Liver (tissue), 9 donors: ENCODE data around the gene EIF4G3. TPM values are rescaled to one million over a fixed set of nuclear protein-coding genes. Genes with fewer than 3 reads are reported as not detected.

Source experiments
- DNase-seq: peaks from one replicate; pipeline ENCODE4 v3.0.0-alpha.2; 2017; ENCODE audit warnings: low spot score
- H3K27ac ChIP-seq, 2 donors: one replicate each; pipeline ENCODE4 v1.7.0; 2013; ENCODE audit warnings: inconsistent platforms in 2 of 2, low read length in 2 of 2, control low read depth in 1 of 2, low read depth in 1 of 2, mild to moderate bottlenecking in 1 of 2
- H3K27me3 ChIP-seq, 4 donors: one replicate each; pipeline versions ENCODE4 v1.6.1 to v1.7.0; 2013; ENCODE audit warnings: low read length in 3 of 4, inconsistent platforms in 1 of 4, mild to moderate bottlenecking in 1 of 4, moderate library complexity in 1 of 4; ENCODE audit not compliant: control insufficient read depth in 4 of 4, insufficient read depth in 4 of 4
- H3K36me3 ChIP-seq, 4 donors: one replicate each; pipeline versions ENCODE4 v1.6.1 to v1.7.0; 2013; ENCODE audit warnings: low read length in 3 of 4, mild to moderate bottlenecking in 3 of 4, low read depth in 1 of 4, moderate library complexity in 1 of 4; ENCODE audit not compliant: control insufficient read depth in 4 of 4, insufficient read depth in 3 of 4
- H3K4me1 ChIP-seq, 4 donors: one replicate each; pipeline versions ENCODE4 v1.6.1 to v1.7.0; 2013; ENCODE audit warnings: low read length in 3 of 4, mild to moderate bottlenecking in 3 of 4, moderate library complexity in 1 of 4; ENCODE audit not compliant: control insufficient read depth in 4 of 4, insufficient read depth in 4 of 4
- H3K4me3 ChIP-seq, 3 donors: one replicate each; pipeline versions ENCODE4 v1.6.1 to v1.7.0; 2013; ENCODE audit warnings: low read length in 3 of 3, control low read depth in 1 of 3, low read depth in 1 of 3, mild to moderate bottlenecking in 1 of 3
- H3K9ac ChIP-seq, 2 donors: one replicate each; pipeline ENCODE4 v1.7.0; 2013; ENCODE audit warnings: low read length in 2 of 2, mild to moderate bottlenecking in 2 of 2, moderate library complexity in 2 of 2, control low read depth in 1 of 2, low read depth in 1 of 2
- H3K9me3 ChIP-seq, 4 donors: one replicate each; pipeline versions ENCODE4 v1.6.1 to v1.7.0; 2013; ENCODE audit warnings: low read length in 3 of 4; ENCODE audit not compliant: control insufficient read depth in 4 of 4
- CTCF ChIP-seq: fragments of 150-350 bp; IDR thresholded peaks from 2 replicates; pipeline ENCODE4 v1.5.1; 2017; ENCODE audit warnings: improper control_type of control experiment, low read depth, low read length; ENCODE audit not compliant: missing input control
- GABPA ChIP-seq, 2 donors: IDR thresholded peaks in 1 of 2; conservative IDR thresholded peaks in 1 of 2; 2 replicates each; pipeline ENCODE4 v1.6.1; 2016; ENCODE audit warnings: antibody characterized with exemption in 2 of 2, mild to moderate bottlenecking in 1 of 2, moderate library complexity in 1 of 2
- HNF4A ChIP-seq, 2 donors: conservative IDR thresholded peaks; 2 replicates each; pipeline ENCODE4 v1.6.1; 2016; ENCODE audit warnings: antibody characterized with exemption in 2 of 2, mild to moderate bottlenecking in 2 of 2
- MAX ChIP-seq: IDR thresholded peaks from 2 replicates; pipeline ENCODE4 v1.6.1; 2016; ENCODE audit warnings: antibody characterized with exemption
- NR2F2 ChIP-seq: IDR thresholded peaks from 2 replicates; pipeline ENCODE4 v1.6.1; 2016; ENCODE audit warnings: antibody characterized with exemption
- REST ChIP-seq: IDR thresholded peaks from 2 replicates; pipeline ENCODE4 v1.6.1; 2016; ENCODE audit warnings: antibody characterized with exemption, mild to moderate bottlenecking
- RXRA ChIP-seq, 2 donors: IDR thresholded peaks; 2 replicates each; pipeline ENCODE4 v1.6.1; 2017 to 2018; ENCODE audit warnings: antibody characterized with exemption in 2 of 2, mild to moderate bottlenecking in 1 of 2
- SP1 ChIP-seq: IDR thresholded peaks from 2 replicates; pipeline ENCODE4 v1.6.1; 2018; ENCODE audit warnings: antibody characterized with exemption, mild to moderate bottlenecking
- WGBS: extraction: QIAGEN DNeasy Blood & Tissue Kit; methylation state at CpG from one replicate; pipeline ENCODE4 v1.1.7; 2013; 5-methylcytosine and 5-hydroxymethylcytosine counted together
- polyA plus RNA-seq, 2 donors: library from polyadenylated mRNA; stranded (reverse) in 1 of 2; unstranded in 1 of 2; fragments of 200-250 nt in 1 of 2; fragments of >200 nt in 1 of 2; fragmentation: Nextera tagmentation in 1 of 2; extraction: Ambion mirVana in 1 of 2; gene quantifications; one replicate each; pipeline versions ENCODE4 v1.2.1 to v1.2.3, GENCODE V29; 2013 to 2015
- total RNA-seq, 2 donors: library from RNA; depleted of rRNA; stranded (reverse); fragments of >200 nt; gene quantifications; one replicate each; pipeline ENCODE4 v1.2.3, GENCODE V29; 2014
- TF ChIP-seq, protein P1 (sequence below): IDR thresholded peaks from 2 replicates; pipeline ENCODE4 v1.6.1; 2016; ENCODE audit warnings: antibody characterized with exemption
- TF ChIP-seq, protein P2 (sequence below): IDR thresholded peaks from 2 replicates; pipeline ENCODE4 v1.6.1; 2016; ENCODE audit warnings: antibody characterized with exemption
- donor health status: healthy.
- donor health status: healthy.
- donor health status: healthy.
- donor health status: healthy.
- donor health status: healthy.

The EIF4G3 gene
- total and polyA plus RNA-seq, 4 donors, result 7.6 to 22.8 (median 11.7) TPM

DNA sequence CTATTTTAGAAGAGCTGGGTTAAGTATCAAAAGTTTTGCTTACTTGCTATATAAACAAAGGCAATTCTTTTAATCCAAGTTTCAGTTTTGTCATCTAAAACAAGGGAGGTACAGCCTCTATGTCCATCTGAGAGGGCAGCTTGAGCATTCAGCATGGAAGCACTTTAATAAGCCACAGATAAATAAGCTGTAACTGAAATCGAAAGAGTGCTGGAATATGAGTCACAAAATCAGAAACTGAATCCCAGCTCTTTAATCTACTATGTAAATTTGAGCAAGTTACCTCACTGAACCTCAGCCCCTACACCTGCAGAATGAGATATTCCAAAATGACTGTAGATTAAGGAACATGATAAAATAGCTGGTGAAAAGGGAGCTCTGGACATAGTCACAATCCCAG is 309.6 kb downstream of the EIF4G3 start:
- Histone ChIP-seq H3K4me1 (no peaks in the 10 kb centered on the region), H3K27me3 (no peaks in the 10 kb centered on the region), H3K4me3 (no peak overlapping the region), H3K36me3 (peaks cover 0 to 18% (median 6%) of the 10 kb centered on the region in 4 donors), H3K9ac (no peak overlapping the region), H3K9me3 (no peaks in the 10 kb centered on the region), H3K27ac (no peak overlapping the region)
- no peak for TF ChIP-seq GABPA (IDR thresholded peaks at IDR 0.05 in 1 of 2, conservative IDR thresholded peaks at IDR 0.05 in 1 of 2)
- no peak for TF ChIP-seq SP1
- no peak for TF ChIP-seq REST
- TF ChIP-seq, protein P1, sequence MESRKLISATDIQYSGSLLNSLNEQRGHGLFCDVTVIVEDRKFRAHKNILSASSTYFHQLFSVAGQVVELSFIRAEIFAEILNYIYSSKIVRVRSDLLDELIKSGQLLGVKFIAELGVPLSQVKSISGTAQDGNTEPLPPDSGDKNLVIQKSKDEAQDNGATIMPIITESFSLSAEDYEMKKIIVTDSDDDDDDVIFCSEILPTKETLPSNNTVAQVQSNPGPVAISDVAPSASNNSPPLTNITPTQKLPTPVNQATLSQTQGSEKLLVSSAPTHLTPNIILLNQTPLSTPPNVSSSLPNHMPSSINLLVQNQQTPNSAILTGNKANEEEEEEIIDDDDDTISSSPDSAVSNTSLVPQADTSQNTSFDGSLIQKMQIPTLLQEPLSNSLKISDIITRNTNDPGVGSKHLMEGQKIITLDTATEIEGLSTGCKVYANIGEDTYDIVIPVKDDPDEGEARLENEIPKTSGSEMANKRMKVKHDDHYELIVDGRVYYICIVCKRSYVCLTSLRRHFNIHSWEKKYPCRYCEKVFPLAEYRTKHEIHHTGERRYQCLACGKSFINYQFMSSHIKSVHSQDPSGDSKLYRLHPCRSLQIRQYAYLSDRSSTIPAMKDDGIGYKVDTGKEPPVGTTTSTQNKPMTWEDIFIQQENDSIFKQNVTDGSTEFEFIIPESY, result no peak
- no peak for TF ChIP-seq MAX
- TF ChIP-seq HNF4A (conservative IDR thresholded peaks at IDR 0.05), result no peak
- no peak for TF ChIP-seq CTCF
- TF ChIP-seq, protein P2, sequence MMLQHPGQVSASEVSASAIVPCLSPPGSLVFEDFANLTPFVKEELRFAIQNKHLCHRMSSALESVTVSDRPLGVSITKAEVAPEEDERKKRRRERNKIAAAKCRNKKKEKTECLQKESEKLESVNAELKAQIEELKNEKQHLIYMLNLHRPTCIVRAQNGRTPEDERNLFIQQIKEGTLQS, result no peak
- TF ChIP-seq NR2F2, result no peak
- no peak for TF ChIP-seq RXRA (IDR thresholded peaks at IDR 0.05)
- 93% methylated on average over 1 of the region's 1 CpG for WGBS
- DNase-seq, result no peak

GRCh38 chr1:20865001-20865400 is 311.7 kb downstream of the EIF4G3 start:
- peaks cover 2 to 23% (median 11%) of the 10 kb centered on the region in 4 donors for H3K36me3 ChIP-seq
- WGBS, result 76% methylated on average over 2 of the region's 2 CpGs

More at GRCh38 chr1:20865001-20865400, 311.7 kb downstream of the EIF4G3 start:
- H3K9ac ChIP-seq, result no peak overlapping the region
- DNase-seq, result no peak
- no peak overlapping the region for H3K4me3 ChIP-seq
- H3K9me3 ChIP-seq, result no peaks in the 10 kb centered on the region
- H3K27me3 ChIP-seq, result no peaks in the 10 kb centered on the region
- H3K27ac ChIP-seq, result no peak overlapping the region
- no peaks in the 10 kb centered on the region for H3K4me1 ChIP-seq
- TF ChIP-seq RXRA (IDR thresholded peaks at IDR 0.05) (no peak), CTCF (no peak)
